Smooth muscle cell of the brain vasculature (primary cell): ENCODE data around the gene TMCO1.
"Not testable (repeated sequence)": the region's sequence is repeated elsewhere in the genome, so short reads cannot be mapped to it uniquely, and the experiment has no call there.

Source experiments
- DNase-seq: peaks from one replicate; pipeline ENCODE4 v3.0.0-alpha.2; 2012; ENCODE audit warnings: low read depth, low spot score

The TMCO1 gene

GRCh38 chr1:165686971-165687433, 81.7 kb downstream of the TMCO1 start:
- no peak for DNase-seq

DNA sequence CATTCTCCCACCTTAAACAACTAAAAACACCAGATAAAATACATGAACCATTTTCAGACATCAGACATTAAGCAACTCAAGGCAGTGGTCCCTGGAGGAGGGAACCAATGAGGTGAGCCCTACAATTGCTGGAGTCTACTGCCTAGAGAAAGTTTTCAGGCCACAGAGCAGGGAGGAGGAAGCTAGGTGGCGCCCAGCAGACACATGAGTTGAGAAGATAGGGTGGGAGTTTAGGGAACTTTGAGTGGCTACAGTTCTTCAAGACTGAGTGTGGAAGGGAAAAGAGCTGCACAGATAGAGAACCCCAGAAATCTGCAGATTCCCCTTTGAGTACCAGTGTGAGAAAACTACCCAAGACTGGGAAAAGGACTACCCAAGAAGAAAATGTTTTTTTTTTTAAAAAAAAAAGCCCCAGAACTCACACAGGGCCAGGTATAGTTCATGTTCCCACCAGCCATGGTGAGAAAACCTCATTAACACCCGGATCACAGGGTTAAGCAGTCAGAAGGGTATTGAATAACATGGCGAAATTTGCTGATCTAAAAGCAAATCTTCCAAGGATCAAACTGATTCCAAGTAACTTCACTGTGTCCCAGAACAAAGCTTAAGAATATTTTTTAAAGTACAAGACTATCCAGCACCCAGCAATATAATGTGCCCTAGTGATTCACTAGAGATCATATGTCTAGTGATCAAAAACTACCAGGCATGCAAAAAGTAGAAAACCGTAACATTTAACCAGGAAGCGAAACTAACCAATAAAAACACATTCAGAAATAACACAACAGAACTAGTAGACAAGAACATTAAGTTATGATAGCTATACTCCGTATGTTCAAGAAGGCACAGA, 82.3 kb downstream of the TMCO1 start:
- DNase-seq, result no peak

DNA sequence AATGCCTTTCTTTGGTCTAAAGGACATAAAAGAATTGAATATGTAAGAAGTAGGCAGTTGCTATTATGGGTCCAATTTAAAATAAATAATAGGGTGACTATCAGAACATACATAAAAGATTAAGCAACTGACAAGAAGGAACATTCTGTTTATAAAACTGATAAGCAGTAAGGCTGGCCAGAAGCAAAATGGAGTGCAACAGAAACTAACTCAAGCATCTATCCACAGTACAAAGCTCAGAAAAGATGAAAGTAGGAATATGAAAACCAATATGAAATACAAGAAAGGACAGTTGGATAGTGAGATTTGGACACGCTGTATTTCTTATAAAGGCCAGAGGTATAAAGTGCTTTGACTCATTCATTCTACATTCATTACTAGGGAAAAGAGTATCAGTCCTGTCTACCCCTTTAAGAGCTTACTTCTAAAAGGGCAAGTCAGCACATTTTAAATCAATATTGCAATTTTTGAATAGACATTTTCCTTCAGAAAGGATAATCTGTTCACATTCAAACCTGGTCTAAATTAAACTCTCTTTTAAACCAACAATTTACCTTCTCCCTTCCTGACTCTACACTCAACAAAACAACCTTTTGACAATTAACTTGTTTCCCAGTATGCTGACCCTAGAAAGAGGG, 84.7 kb downstream of the TMCO1 start:
- no peak for DNase-seq

- DNase-seq, result not testable (repeated sequence)
These were observed 87.9 kb downstream of the TMCO1 start for GRCh38 chr1:165680773-165681172.

DNA sequence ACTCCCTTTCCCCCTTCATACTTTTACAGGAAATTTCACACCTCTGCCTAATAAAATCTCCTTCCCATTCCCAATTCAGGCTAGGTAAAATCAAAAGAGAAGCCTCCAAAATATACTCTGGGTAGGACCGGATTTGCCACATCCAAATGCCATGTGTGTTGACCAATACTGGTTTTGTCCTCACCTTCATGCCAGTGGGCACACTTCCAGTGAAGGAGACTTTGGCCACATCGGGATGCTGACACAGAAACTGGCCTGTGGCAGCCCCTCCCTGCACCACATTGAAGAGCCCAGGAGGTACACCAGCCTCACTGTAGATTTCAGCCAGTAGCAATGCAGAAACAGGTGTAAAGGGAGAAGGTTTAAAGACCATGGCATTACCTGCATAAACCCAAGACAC, 88.4 kb downstream of the TMCO1 start:
- no peak for DNase-seq

DNA sequence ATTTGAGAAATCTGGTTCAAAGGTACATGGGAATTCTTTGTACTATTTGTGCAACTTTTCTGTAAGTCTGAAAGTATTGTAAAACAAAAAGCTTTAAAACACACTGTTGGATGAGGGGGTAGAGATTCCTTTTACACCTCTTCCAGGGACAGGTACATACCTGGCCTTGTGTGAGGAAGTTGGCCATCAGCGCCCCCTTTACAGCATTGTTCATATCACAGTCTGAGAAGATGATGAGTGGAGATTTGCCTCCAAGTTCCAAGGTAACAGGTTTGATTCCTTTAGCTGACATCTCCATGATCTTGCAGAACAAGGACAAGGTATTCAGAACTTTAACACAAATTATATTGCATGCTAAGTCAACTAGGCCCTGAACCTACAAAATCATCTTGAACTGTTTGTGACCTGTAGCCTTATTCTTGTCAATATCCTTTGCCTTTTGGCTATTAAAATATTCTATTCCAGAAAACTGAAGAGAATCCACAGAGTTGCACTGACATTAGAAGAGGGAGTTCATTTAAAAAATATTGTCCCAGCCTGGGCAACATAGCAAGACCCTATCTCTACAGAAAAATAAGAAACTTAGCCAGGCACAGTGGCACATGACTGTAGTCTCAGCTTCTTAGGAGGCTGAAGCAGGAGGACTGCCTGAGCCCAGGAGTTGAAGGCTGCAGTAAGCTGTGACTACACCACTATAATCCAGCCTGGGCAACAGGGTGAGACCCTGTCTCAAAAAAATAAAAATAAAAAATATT, 89.2 kb downstream of the TMCO1 start:
- DNase-seq, result no peak

DNA sequence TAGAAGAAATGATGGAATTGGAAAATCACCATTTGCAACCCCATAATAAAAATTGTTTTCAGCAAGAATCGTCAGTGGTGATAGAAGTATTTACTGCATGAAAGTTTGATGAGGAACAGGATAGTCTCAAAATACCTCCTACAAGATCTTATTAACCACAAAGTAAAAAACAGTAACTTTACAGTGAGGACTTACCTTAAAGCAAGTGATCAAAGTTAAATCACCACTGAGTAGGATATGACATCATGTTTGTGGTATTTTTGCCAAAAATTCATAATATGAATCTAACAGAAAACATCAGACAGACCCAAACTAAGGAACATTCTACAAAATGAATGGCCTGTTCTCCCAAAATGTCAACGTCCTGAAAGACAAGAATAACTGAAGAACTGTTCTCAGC, 90.2 kb downstream of the TMCO1 start:
- DNase-seq, result no peak
